ENCODE data around the gene AP1B1.
"Not testable (repeated sequence)": the region's sequence is repeated elsewhere in the genome, so short reads cannot be mapped to it uniquely, and the experiment has no call there.

AP1B1 gene

DNA sequence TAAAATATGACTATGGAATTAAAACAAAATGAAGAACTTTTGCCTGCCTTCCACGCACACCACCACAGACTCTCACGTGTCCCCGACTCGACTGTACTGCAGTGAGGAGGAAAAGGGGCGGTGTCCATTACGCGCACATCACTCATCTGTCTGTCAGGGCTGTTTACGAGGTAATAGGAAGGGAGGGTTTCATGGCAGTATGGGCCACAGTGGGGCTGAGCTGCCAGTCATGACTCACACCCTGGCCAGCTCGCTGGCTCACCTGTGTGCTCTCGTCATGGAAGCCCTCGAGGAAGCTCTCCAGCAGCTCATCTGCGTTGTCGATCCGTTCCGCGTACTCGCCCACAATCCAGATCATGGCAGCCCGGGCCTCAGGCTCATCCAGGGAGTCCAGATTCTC lies 39.4 kb downstream of the AP1B1 start:
- no peak for DNase-seq (ENCODE audit: low read depth)

DNA sequence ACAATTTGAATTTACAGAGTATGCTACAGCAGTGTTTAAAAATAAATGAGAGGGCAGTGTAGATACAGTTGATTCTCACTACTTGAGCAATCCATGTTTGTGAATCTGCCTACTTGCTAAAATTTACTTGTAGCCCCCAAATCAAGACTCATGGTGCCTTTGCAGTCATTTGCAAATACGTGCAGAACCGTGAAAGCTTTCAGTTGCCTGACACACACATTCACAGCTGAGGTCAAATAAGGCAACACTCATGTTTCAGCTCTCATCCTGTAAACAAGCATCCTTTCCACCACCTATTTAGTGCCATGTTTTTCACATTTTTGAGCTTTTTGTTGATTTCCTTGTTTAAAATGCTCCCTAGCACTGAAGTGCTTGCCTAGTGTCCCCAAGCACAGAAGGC lies 40.3 kb downstream of the AP1B1 start:
- DNase-seq (ENCODE audit: low read depth) = no peak

DNA sequence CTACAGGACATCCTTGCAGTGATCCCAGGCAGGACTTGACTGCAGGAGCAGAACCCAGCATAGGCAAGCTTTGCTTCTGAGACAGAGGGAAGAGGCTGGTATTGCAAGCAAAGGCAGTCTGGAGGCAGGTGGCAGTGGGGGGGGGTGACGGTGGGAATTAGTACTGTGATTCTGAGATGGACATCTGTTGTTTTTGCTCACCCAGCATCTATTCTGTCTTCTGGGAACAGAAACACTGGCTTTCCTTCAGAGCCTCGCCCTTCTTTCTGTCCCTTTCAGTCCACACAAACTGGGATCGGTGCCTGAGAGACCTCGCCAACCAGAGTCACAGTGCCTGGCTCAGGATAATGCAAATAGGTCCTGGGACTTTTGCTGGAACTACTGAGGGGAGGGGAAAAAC lies 41.7 kb downstream of the AP1B1 start:
- no peak for DNase-seq (ENCODE audit: low read depth)

DNA sequence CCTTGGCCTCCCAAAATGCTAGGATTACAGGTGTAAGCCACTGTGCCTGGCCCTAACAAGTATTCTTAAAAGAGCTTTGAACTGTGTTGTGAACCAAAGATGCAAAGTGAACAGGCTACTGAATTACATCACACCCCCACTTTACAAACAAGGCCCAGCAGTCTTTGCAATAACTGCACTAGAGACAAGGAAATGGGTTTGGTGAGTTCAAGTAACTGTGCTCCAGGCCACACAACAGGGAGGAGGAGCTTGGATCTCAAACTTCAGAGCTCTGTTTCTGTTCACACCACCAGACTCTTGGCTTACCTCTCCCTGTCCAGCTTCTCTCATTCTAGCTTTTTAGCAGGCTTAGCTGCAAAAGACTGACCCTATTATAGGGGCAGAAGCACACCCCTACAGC lies 42.4 kb downstream of the AP1B1 start:
- DNase-seq (ENCODE audit: low read depth) = no peak

DNA sequence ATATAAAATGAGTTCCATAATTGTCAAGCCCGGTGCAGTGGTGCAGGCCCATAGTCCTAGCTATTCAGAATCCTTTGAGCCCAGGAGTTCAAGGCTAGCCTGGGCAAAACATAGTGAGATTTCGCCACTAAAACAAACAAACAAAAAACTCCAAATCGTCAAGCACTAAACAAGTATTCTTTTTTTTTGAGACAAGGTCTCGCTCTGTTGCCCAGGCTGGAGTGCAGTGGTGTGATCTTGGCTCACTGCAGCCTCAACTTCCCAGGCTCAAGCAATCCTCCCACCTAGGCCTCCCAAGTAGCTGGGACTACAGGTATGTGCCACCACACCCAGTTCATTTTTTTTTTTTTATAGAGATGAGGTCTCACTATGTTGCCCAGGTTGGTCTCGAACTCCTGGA lies 43.5 kb downstream of the AP1B1 start:
- not testable (repeated sequence) for DNase-seq (ENCODE audit: low read depth)

DNA sequence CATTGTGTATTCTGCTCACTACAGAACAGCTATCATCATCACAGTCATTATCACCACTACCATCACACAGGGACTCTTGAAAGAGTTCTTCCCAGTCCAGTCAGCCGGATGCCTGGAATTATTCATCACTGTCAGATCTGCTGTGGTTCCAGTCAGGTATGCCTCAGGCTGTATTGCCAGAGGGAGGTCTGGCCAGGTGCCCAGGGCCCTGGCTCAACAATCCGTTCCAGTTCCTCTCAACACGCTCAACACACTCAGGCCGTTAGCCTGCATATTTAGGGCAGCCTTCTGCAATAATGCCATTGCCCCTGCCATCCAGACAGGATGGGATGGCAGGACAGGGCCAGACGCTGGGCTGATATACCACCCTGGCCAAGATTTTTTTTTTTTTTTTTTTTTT lies 44.2 kb downstream of the AP1B1 start:
- no peak for DNase-seq (ENCODE audit: low read depth)

DNA sequence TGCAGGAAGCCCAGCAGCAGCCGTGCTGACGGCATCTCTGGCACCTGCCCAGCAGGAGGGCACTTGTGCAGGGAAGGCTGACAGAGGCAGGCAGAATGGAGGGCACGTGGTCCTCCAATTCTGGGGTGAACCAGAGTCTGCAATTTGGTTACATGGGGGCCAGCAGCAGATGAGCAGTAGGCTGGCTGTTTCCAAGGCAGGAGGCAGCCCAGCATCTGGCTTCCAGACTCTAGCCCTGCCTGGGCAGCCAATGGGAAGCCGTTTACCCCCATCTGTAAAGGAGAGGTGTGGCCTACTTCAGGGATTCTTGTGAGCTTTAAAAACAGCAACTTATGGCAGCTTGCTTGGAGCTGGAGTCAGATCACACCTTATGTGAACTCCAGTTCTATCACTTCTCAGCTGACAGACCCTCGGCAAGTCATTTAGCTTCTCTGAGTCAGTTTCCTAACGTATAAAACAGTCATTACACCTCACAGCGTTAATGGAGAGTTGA lies 45.0 kb downstream of the AP1B1 start:
- no peak for DNase-seq (ENCODE audit: low read depth)

DNA sequence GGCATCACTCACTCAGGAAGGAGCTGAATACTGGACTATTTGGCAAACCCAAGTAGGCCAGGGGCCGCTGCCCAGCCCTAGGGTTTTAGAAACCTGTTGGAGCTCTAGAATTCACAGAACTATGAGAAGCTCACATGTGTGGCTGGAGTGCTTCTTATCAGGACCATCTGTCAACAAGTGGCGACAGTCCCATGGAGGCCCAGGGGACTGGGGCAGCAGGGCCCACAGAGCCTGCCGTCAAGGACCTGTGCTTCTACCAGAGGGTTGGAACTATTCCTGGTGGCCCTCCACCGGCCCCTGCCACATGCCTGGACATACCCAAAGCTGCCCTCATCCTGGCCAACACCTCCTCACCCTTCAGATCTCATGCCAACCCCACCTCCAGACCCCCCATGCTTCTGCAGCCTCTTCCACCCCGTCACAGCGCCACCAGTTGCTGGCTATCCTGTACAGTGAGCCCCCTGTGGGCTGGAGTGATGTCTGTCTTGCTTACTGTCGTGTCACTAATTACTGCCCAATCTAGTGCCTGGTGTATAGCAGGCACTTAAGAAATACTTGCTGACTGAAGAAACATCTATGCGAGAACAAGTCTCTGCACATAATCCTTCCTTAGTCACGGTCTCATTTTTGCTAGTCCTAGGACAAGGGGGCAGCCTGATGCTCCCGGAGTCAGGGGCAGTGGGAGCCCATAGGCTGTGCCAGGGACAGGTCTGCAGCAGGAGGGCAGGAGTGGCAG lies 45.6 kb downstream of the AP1B1 start:
- DNase-seq (ENCODE audit: low read depth) = no peak

DNA sequence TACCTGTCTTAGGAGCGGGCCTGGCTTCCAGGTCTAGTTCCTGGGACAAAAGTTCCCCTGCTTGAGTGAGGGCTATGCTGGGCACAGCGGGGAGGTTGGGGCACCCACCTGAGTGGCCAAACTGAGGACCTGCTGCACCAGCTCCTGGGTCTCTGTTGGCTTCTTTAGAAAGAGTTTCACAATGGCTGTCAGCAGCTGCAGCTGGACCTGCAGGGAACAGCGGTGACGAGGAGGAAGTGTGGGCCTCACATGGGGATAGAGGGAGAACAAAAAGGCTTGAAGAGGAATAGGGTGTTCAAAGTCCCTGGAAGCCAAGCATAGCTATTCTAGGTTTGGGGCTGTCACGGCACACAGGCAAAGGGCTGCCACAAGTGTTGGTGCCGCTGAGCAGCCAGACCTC lies 46.2 kb downstream of the AP1B1 start:
- DNase-seq (ENCODE audit: low read depth) = no peak

DNA sequence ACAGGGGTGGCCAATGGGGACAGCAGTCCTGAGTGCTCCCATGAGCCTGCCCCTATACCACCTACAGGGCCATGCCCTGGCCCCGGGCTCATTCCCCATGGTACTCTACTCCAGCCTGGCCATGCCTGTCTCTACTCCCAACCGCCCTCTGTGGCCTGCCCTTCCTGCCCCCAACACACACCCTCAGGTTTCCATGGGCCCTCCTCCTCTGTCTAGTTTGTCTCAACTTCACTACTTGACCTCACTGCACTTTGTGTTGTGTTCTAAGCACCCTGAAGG lies 46.6 kb downstream of the AP1B1 start:
- DNase-seq (ENCODE audit: low read depth) = no peak

DNA sequence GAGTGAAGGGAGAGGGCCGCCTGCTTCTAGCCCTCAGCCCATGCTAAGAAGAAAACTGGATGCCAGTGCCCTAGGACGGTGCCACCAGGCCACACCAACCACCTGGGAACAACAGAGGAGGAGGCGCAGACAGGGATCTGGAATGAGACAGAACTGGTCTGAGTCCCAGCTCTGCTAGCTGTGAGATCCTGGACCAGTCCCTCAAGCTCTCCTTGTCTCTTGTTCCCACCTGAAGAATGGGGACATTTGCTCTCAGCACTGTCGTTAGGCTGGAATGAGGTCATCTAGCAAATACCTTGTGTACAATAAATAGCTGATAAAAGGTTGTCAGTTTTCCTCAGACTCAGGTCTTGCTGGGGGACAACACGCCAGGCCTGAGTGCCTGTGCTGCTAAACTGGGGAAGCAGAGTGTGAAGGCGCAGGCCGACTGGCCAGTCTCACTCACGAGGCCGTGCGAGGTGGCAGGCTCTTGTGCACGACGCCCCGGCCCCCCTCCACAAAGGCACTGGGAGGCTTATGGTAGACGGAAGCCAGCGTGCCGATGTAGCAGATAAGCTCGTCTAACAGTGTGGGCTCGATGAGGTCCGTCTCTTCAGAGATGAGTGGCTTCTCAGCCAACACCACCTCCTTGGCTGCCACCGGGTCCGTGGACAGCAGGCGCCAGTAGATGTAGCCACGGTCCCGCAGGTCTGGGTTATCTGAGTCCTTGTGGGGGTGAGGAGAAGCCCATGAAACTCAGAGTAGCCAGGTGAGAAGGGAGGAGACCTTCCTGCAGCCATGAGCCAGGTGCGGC lies 47.1 kb downstream of the AP1B1 start:
- DNase-seq (ENCODE audit: low read depth) = no peak

DNA sequence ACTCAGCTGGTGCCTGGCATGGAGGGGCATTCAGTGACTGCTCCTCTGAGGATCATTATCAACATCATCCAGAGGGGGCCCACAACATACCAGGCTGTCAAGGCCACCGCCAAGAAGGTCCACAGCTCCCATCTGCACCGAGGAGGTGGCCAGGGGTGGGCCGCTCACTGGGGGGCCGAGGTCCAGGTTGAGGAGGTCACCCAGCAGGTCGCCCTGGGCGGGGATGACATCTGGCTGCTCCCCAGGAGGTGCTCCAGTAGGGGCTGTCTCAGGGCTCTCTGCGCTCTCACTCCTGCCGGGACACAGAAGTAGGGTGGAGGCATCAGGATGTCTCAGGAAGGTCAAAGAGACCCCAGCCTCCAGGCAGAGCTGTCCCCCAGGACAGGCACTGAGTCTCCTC lies 47.8 kb downstream of the AP1B1 start:
- no peak for DNase-seq (ENCODE audit: low read depth)

DNA sequence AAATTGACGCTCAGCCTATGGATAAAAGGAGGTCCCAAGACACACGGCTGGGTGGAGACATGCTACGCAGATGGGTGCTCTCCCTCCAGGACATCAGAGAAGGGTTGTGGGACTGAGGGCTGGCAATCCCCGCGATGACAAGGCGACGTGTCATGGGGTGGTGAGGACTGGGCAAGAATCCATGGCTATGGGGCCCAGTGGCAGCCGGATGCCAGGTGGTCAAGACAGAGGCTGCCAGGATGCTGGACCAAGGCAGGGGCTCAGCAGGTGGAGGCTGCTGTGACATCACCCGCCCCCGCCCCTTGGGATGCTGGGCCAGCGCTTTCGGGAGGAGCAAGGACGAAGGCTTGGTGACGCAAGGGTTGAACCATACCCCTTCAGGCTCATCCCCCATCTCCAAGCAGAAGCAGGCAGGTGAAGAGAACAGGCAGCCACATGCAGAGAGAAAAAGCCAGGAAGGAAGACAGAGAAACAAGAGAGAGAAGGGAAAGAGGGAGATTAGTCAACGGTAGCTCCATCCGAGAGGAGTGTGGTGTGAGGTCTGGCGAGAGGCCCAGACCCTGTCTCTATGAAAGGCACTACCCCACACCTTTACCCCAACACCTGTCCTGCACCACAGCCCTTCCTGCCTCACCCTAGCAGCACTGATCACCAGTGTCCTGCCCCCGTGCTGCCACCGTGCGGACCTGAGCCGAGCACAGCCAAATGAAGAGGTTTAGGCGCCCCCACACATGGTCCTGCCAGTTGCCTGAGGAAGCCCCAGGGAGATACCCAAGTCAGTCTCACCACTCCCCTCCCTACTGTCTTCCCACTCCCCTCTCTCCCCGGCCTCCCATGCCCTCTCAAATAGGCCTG lies 48.8 kb downstream of the AP1B1 start:
- DNase-seq (ENCODE audit: low read depth) = no peak

DNA sequence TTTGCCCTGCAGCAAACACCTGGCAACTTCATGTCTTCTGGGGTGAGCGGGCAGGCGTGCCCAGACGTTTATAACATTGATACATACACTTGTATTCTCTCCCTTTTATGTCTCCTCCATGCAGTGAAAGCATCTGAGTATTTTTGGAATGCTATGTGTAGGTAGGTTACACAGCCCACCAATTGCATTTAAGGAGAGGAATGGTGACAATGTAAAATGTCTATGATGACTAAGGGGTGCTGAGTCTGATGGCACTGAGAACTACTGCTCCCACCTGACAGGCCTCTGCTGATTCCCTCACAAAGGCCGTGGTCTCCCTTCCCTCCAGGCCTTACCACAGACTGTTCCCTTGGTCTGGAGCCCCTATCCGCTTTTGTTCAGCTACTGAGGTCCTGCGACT lies 50.0 kb downstream of the AP1B1 start:
- DNase-seq (ENCODE audit: low read depth) = no peak

DNA sequence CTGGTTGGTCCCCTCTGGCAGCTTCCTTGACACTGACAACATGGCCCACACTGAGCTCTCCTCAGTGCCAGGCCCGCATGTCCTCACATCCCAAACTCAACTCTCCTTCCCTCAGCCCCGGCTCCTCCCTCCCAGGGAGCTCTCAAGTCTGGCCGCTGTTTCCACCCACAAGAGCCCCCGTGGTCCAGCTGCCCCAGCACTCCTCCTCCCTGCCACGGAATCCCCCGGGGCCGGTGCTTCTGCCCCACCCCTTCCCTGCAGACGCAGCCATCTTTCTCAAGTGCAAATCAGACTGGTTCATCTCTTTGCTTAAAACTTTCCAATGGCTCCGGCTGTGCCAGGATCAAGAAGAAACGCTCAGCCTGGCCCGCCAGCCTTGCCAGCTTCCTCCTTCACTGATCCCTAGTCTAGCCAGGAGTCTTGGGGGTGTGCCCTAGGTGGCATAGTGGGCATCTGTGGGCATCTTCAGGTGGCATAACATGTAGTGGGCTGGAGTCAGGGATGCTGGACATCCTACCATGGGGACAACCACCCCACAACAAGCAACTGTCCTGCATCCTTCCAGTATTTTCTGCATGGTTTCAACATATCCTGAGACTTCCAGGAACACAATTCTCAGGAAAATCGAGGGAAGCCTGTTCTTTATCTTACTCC lies 50.6 kb downstream of the AP1B1 start:
- DNase-seq (ENCODE audit: low read depth) = no peak

DNA sequence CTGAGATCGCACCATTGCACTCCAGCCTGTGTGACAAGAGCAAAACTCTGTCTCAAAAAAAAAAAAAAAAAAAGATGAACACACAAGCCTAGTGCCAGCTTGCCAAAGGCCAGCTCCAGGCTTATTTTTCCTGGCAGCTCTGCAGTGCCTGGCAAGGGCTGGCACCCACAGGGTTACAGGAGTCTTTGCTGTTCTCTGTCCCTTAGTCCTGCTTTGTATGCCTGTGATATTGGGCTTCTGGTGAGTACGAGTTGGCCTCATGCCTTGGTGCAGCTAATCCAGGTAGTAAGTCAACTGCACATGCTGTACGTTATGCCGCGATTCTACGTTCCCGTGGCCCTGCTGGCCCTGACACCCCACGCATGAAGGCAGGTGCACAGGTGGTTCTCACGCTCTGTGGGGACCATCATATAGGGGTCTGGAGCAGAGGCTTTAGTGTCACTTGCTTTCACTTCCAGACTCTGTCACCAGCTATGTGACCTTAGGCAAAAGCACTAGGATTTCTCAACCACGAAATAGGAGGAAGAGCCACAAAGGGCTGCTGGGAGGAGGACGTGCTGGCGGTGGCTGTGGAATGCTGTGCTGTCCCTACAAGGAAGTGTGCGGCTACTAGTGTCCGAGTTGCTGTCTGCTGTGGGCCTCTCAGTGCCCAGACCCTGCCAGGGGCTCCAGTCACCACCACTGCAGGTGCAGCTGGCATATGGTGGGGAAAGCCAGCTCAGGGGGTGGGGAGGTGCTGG lies 51.4 kb downstream of the AP1B1 start:
- DNase-seq (ENCODE audit: low read depth) = no peak

DNA sequence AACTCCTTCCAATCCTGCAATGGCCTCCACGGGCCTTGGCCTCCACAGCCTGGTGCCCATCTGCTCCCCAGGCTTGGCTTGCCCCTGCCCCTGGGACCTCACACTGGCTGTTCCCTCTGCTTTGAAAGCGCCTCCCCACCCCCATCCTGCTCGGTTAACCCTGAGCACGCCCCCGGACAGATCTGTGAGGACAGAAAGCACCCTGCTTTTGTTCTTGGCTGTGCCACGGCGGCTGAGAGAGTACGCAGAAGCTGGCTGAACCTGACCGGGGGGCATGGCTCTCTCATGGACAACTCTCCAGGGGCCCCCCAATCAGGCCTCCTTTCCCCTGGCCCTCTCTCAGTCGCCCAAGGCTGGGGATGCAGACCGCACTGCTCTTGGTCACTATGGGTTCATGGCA lies 52.7 kb downstream of the AP1B1 start:
- DNase-seq (ENCODE audit: low read depth) = no peak

DNA sequence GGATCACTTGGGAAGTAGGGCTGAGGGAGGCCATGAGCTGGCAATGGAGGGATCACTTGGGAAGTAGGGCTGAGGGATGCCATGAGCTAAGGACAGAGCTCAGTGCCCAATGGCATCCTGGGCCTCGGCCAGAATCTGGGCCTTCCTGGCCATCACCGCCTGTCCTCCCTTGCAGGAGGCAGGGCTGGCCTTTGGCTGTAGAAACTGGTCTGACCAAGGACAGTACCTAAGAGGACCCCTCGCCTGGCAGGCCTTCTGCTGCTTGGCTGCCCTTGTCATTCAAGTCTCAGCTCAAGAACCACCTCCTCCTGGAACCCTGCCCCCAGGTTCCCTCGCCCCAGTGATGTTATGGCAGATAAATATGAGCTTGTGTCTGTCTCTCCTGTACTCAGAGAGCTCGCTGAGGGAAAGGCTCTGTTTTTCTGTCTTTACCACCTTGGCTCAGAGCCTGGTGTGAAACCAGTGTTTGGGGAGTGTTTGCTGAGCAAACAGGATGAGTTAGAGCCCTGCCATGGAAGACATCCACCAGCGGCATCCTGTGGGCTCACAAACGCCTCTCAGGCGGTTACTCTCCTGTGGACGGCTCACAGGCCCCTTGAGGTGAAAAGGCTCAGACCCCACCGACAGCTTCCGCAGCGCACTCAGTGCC lies 53.5 kb downstream of the AP1B1 start:
- DNase-seq (ENCODE audit: low read depth) = no peak

DNA sequence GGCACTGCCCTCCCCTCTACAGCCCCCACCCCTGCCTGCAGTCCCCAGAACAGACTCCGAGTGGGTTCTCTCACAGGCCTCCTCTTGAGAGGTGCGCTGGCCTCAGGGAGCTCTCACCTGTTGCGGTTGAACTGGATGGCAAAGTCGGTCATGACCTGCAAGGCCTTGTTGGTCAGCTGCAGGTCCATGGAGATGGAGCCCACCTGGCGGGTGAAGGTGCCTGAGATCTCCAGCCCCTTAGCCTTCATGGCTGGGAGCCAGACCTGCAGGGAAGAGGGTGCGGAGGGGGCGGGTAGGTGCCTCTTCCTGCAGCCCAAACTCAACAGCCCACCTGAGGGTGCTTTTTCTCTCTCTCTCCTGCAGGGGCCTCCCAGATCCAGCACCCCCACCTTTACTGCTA lies 54.2 kb downstream of the AP1B1 start:
- DNase-seq (ENCODE audit: low read depth) = no peak

DNA sequence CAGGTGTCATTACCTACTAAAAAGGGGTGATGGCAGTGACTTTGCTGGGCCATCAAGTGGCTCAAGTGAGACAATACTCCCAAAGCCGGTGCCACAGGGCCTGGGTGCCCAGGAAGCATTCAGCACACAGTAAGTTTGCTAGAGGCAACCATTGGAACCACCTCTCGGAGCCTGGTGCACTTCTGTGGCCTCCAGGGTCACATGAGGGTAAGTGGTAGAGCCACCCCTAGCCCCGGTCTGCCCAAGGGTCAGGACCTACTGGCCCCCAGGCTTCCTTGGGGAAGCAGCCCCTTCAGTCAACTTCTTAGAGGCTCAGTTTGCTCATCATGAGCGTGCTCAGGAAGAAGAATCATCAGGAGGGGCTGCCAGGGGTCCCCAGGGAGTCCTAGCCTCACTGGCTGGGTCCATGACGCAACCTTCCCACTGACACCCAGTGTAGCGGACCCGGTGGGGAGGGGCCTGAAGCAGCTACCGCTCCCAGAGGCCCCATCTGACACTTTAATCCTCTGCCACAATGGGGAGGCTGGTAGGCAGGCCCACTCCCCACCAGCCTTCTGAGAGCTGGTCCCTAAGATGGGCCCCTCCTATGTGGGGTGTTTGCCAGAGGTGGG lies 55.4 kb downstream of the AP1B1 start:
- no peak for DNase-seq (ENCODE audit: low read depth)

Data from stimulated activated CD4-positive, alpha-beta T cell treated with anti-CD3 and anti-CD28 coated beads, Interleukin-2, amount 100 ng/mL, for 4 hours (primary cell).